OCI-LY7 (cell line): ENCODE measurements around the gene FIG4. TPM values are rescaled to one million over a fixed set of nuclear protein-coding genes. Genes with fewer than 3 reads are reported as not detected.

Experiments used
- BruUV-seq: library from RNA; stranded (reverse); fragments of 400-500 nt; replicated peaks from 2 replicates; lab custom pipeline; 2021; lab: Mats Ljungman, UMichigan
- CTCF ChIA-PET: fragments of 300-600 bp; sonication (Branson Sonifier 250); formaldehyde crosslinking; loops from one replicate; lab custom pipeline; 2022; ENCODE audit warnings: antibody characterized with exemption; ENCODE audit not compliant: unreplicated experiment; lab: Charles Lee
- POLR2A ChIA-PET: fragments of 300-600 bp; sonication (Branson Sonifier 250); formaldehyde crosslinking; loops from one replicate; lab custom pipeline; 2022; ENCODE audit warnings: antibody characterized with exemption; lab: Charles Lee
- DNase-seq: peaks from one replicate; pipeline ENCODE4 v3.0.0-alpha.2; 2015; ENCODE audit warnings: low spot score
- H2AFZ ChIP-seq: fragments of 200-600 bp; sonication (generic), shearing (Covaris generic); 2 replicates; pipeline ENCODE4 v1.6.1; 2014; ENCODE audit warnings: mild to moderate bottlenecking, antibody characterized with exemption, low read length, moderate library complexity
- H3K27ac ChIP-seq: fragments of 200-600 bp; sonication (generic); 2 replicates; pipeline ENCODE4 v1.5.1; 2014; ENCODE audit warnings: mixed run types, low read depth, mild to moderate bottlenecking, moderate library complexity, low read length, inconsistent platforms; ENCODE audit not compliant: poor library complexity, severe bottlenecking
- H3K36me3 ChIP-seq: fragments of 200-600 bp; sonication (generic); 2 replicates; pipeline ENCODE4 v1.6.1; 2014; ENCODE audit warnings: mild to moderate bottlenecking, antibody characterized with exemption, low read length, moderate library complexity, mixed read lengths; ENCODE audit not compliant: insufficient read depth
- H3K4me1 ChIP-seq: fragments of 200-600 bp; sonication (generic); 2 replicates; pipeline ENCODE4 v1.5.1; 2014; ENCODE audit warnings: mild to moderate bottlenecking, low read length; ENCODE audit not compliant: insufficient read depth, poor library complexity, severe bottlenecking
- H3K4me2 ChIP-seq: fragments of 200-600 bp; sonication (generic); 2 replicates; pipeline ENCODE4 v1.6.1; 2014; ENCODE audit warnings: mild to moderate bottlenecking, low read length
- H3K4me3 ChIP-seq: fragments of 200-600 bp; sonication (generic); 2 replicates; pipeline ENCODE4 v1.5.1; 2014; ENCODE audit warnings: mild to moderate bottlenecking, low read depth, low read length; ENCODE audit not compliant: poor library complexity, severe bottlenecking
- H3K79me2 ChIP-seq: fragments of 200-600 bp; sonication (generic); 2 replicates; pipeline ENCODE4 v1.6.1; 2016; ENCODE audit warnings: low read depth, mild to moderate bottlenecking, low read length, moderate library complexity, mixed read lengths; ENCODE audit not compliant: insufficient read depth
- H3K9me2 ChIP-seq: fragments of 200-600 bp; sonication (generic); 2 replicates; pipeline ENCODE4 v1.6.1; 2016; ENCODE audit warnings: mild to moderate bottlenecking, low read length, mixed read lengths; ENCODE audit not compliant: insufficient read depth
- H3K9me3 ChIP-seq: fragments of 200-600 bp; sonication (generic); 2 replicates; pipeline ENCODE4 v1.6.1; 2014; ENCODE audit warnings: mild to moderate bottlenecking, mixed run types, low read length, mixed read lengths
- H4K20me1 ChIP-seq: fragments of 200-600 bp; sonication (generic); 2 replicates; pipeline ENCODE4 v1.6.1; 2014; ENCODE audit warnings: mild to moderate bottlenecking, antibody characterized with exemption, low read length, moderate library complexity, mixed read lengths; ENCODE audit not compliant: insufficient read depth
- CTCF ChIP-seq: fragments of 200-600 bp; sonication (generic); conservative IDR thresholded peaks from 2 replicates; pipeline ENCODE4 v1.5.1; 2014; ENCODE audit warnings: mild to moderate bottlenecking, antibody characterized with exemption, low read length, moderate library complexity, mixed read lengths
- EZH2phosphoT487 ChIP-seq: fragments of 200-600 bp; sonication (generic); IDR thresholded peaks from 2 replicates; pipeline ENCODE4 v1.6.1; 2018; ENCODE audit warnings: low read depth, borderline replicate concordance, mild to moderate bottlenecking, mixed run types, antibody characterized with exemption, low read length, moderate library complexity, mixed read lengths
- intact Hi-C: fragments of 100-400 bp; cut with micrococcal nuclease; formaldehyde crosslinking; loops from one replicate; pipeline ENCODE4 v1.10.0; 2022; ENCODE audit not compliant: unreplicated experiment
- total RNA-seq, 2 experiments: library from RNA; depleted of rRNA in 1 of 2; stranded (reverse); fragments of >200 nt in 1 of 2; shearing (Covaris generic) in 1 of 2; gene quantifications; 2 replicates each; pipeline ENCODE4 v1.2.3, GENCODE V29; 2014 to 2022

FIG4 gene
- total RNA-seq, 2 experiments from 2014 or later = 13.3 to 22.9 TPM

GRCh38 chr6:109736273-109737025 is 45.4 kb downstream of the FIG4 start:
- ChIA-PET POLR2A (no interaction called here), CTCF (no interaction called here)
- Histone ChIP-seq H3K79me2 (no peaks in the 10 kb centered on the region), H3K4me2 (no peak overlapping the region), H3K36me3 (no peaks in the 10 kb centered on the region), H3K9me2 (no peaks in the 10 kb centered on the region), H2AFZ (no peak overlapping the region), H3K9me3 (no peaks in the 10 kb centered on the region), H3K27ac (no peak overlapping the region), H3K4me1 (no peaks in the 10 kb centered on the region), H4K20me1 (no peaks in the 10 kb centered on the region), H3K4me3 (no peak overlapping the region)
- no peak for TF ChIP-seq CTCF
- TF ChIP-seq EZH2phosphoT487 = no peak
- intact Hi-C loops = no loop called here
- DNase-seq = no peak
- BruUV-seq = no TSS peak

GRCh38 chr6:109738255-109738654 is 47.2 kb downstream of the FIG4 start:
- no peaks in the 10 kb centered on the region for H3K36me3 ChIP-seq
- H4K20me1 ChIP-seq = no peaks in the 10 kb centered on the region
- TF ChIP-seq CTCF = no peak
- DNase-seq = no peak
- no peak overlapping the region for H3K27ac ChIP-seq
- ChIA-PET POLR2A (interaction anchor here (0.5 kb wide), 1 partner anchor 8 kb away, joined by 4 read pairs; no protein-coding TSS in a partner anchor), CTCF (no interaction called here)
- H3K79me2 ChIP-seq = no peaks in the 10 kb centered on the region
- H3K4me2 ChIP-seq = no peak overlapping the region
- BruUV-seq = no TSS peak
- no peak overlapping the region for H3K4me3 ChIP-seq
- no peak overlapping the region for H2AFZ ChIP-seq
- intact Hi-C loops = no loop called here
- no peaks in the 10 kb centered on the region for H3K9me2 ChIP-seq
- H3K9me3 ChIP-seq = no peaks in the 10 kb centered on the region
- peaks cover under 1% of the 10 kb centered on the region for H3K4me1 ChIP-seq

- Histone ChIP-seq H3K4me3 (no peak overlapping the region), H3K4me1 (peaks cover 4% of the 10 kb centered on the region), H3K9me3 (no peaks in the 10 kb centered on the region), H3K27ac (no peak overlapping the region), H3K79me2 (no peaks in the 10 kb centered on the region), H4K20me1 (no peaks in the 10 kb centered on the region), H3K36me3 (no peaks in the 10 kb centered on the region; the same call in 1 of the 2 replicates), H3K4me2 (no peak overlapping the region), H3K9me2 (no peaks in the 10 kb centered on the region), H2AFZ (no peak overlapping the region)
- no TSS peak for BruUV-seq
- TF ChIP-seq EZH2phosphoT487 (no peak), CTCF (no peak)
- DNase-seq = no peak
- ChIA-PET CTCF (no interaction called here), POLR2A (no interaction called here)
- intact Hi-C loops = no loop called here
These were observed 47.6 kb downstream of the FIG4 start for GRCh38 chr6:109738667-109739066.
